Liver (tissue), 3 donors: ENCODE results near the gene CLK1.

ENCODE experiments used
- ATF3 ChIP-seq: IDR thresholded peaks from 2 replicates; pipeline ENCODE4 v1.6.1; 2016; ENCODE audit warnings: antibody characterized with exemption
- EGR1 ChIP-seq, 2 donors: IDR thresholded peaks; 2 replicates each; pipeline ENCODE4 v1.6.1; 2016 to 2018; ENCODE audit warnings: antibody characterized with exemption in 2 of 2, low read depth in 2 of 2
- GABPA ChIP-seq, 2 donors: IDR thresholded peaks in 1 of 2; conservative IDR thresholded peaks in 1 of 2; 2 replicates each; pipeline ENCODE4 v1.6.1; 2016; ENCODE audit warnings: antibody characterized with exemption in 2 of 2, mild to moderate bottlenecking in 1 of 2, moderate library complexity in 1 of 2
- JUND ChIP-seq, 2 donors: IDR thresholded peaks; 2 replicates each; pipeline ENCODE4 v1.6.1; 2016; ENCODE audit warnings: antibody characterized with exemption in 2 of 2
- MAX ChIP-seq: IDR thresholded peaks from 2 replicates; pipeline ENCODE4 v1.6.1; 2016; ENCODE audit warnings: antibody characterized with exemption
- NR2F2 ChIP-seq: IDR thresholded peaks from 2 replicates; pipeline ENCODE4 v1.6.1; 2016; ENCODE audit warnings: antibody characterized with exemption
- RAD21 ChIP-seq, 2 donors: IDR thresholded peaks; 2 replicates each; pipeline ENCODE4 v1.6.1; 2016; ENCODE audit warnings: antibody characterized with exemption in 2 of 2, mild to moderate bottlenecking in 2 of 2
- RXRA ChIP-seq, 2 donors: IDR thresholded peaks; 2 replicates each; pipeline ENCODE4 v1.6.1; 2017 to 2018; ENCODE audit warnings: antibody characterized with exemption in 2 of 2, mild to moderate bottlenecking in 1 of 2
- SP1 ChIP-seq: IDR thresholded peaks from 2 replicates; pipeline ENCODE4 v1.6.1; 2018; ENCODE audit warnings: antibody characterized with exemption, mild to moderate bottlenecking
- TAF1 ChIP-seq: conservative IDR thresholded peaks from 2 replicates; pipeline ENCODE4 v1.6.1; 2016; ENCODE audit warnings: antibody characterized with exemption, mild to moderate bottlenecking
- YY1 ChIP-seq: IDR thresholded peaks from 2 replicates; pipeline ENCODE4 v1.6.1; 2016; ENCODE audit warnings: antibody characterized with exemption, mild to moderate bottlenecking
- TF ChIP-seq, protein P1 (sequence below): fragments of 150-350 bp; IDR thresholded peaks from 2 replicates; pipeline ENCODE4 v1.5.1; 2017; ENCODE audit warnings: improper control_type of control experiment, low read depth, low read length; ENCODE audit not compliant: missing input control
- TF ChIP-seq, protein P2 (sequence below): IDR thresholded peaks from 2 replicates; pipeline ENCODE4 v1.6.1; 2016; ENCODE audit warnings: antibody characterized with exemption, mild to moderate bottlenecking
- TF ChIP-seq, protein P3 (sequence below): IDR thresholded peaks from 2 replicates; pipeline ENCODE4 v1.6.1; 2016; ENCODE audit warnings: antibody characterized with exemption
- donor health status: healthy.
- donor health status: healthy.

DNA sequence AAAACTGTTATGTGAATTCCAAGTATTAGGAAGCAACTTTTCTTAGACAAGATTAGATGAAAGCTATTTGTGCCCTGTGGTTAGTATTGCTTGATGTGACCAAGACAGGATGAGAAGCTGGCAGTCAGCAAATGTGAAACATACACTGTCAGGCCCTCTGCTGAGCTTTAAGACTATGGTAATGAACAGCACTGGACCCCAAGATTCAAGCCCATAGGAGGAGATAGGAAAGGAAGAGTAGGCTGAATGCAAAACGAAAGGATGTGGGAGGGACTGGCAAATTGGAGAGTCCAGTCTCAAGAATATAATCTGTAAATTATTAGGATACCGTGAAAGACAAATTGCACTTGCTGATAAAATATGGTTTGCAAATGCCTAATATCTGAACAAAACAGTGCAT lies 36.4 kb downstream of the CLK1 start:
- TF ChIP-seq, protein P1, sequence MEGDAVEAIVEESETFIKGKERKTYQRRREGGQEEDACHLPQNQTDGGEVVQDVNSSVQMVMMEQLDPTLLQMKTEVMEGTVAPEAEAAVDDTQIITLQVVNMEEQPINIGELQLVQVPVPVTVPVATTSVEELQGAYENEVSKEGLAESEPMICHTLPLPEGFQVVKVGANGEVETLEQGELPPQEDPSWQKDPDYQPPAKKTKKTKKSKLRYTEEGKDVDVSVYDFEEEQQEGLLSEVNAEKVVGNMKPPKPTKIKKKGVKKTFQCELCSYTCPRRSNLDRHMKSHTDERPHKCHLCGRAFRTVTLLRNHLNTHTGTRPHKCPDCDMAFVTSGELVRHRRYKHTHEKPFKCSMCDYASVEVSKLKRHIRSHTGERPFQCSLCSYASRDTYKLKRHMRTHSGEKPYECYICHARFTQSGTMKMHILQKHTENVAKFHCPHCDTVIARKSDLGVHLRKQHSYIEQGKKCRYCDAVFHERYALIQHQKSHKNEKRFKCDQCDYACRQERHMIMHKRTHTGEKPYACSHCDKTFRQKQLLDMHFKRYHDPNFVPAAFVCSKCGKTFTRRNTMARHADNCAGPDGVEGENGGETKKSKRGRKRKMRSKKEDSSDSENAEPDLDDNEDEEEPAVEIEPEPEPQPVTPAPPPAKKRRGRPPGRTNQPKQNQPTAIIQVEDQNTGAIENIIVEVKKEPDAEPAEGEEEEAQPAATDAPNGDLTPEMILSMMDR: no peak
- TF ChIP-seq GABPA (IDR thresholded peaks at IDR 0.05 in 1 of 2, conservative IDR thresholded peaks at IDR 0.05 in 1 of 2) (no peak), JUND (IDR thresholded peaks at IDR 0.05) (no peak), YY1 (no peak), MAX (no peak), EGR1 (IDR thresholded peaks at IDR 0.05; ENCODE audit: low read depth in 2 of 2) (no peak), RAD21 (IDR thresholded peaks at IDR 0.05) (no peak), SP1 (no peak), TAF1 (no peak), ATF3 (no peak), RXRA (IDR thresholded peaks at IDR 0.05) (no peak), NR2F2 (no peak)
- TF ChIP-seq, protein P2, sequence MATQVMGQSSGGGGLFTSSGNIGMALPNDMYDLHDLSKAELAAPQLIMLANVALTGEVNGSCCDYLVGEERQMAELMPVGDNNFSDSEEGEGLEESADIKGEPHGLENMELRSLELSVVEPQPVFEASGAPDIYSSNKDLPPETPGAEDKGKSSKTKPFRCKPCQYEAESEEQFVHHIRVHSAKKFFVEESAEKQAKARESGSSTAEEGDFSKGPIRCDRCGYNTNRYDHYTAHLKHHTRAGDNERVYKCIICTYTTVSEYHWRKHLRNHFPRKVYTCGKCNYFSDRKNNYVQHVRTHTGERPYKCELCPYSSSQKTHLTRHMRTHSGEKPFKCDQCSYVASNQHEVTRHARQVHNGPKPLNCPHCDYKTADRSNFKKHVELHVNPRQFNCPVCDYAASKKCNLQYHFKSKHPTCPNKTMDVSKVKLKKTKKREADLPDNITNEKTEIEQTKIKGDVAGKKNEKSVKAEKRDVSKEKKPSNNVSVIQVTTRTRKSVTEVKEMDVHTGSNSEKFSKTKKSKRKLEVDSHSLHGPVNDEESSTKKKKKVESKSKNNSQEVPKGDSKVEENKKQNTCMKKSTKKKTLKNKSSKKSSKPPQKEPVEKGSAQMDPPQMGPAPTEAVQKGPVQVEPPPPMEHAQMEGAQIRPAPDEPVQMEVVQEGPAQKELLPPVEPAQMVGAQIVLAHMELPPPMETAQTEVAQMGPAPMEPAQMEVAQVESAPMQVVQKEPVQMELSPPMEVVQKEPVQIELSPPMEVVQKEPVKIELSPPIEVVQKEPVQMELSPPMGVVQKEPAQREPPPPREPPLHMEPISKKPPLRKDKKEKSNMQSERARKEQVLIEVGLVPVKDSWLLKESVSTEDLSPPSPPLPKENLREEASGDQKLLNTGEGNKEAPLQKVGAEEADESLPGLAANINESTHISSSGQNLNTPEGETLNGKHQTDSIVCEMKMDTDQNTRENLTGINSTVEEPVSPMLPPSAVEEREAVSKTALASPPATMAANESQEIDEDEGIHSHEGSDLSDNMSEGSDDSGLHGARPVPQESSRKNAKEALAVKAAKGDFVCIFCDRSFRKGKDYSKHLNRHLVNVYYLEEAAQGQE: no peak
- TF ChIP-seq, protein P3, sequence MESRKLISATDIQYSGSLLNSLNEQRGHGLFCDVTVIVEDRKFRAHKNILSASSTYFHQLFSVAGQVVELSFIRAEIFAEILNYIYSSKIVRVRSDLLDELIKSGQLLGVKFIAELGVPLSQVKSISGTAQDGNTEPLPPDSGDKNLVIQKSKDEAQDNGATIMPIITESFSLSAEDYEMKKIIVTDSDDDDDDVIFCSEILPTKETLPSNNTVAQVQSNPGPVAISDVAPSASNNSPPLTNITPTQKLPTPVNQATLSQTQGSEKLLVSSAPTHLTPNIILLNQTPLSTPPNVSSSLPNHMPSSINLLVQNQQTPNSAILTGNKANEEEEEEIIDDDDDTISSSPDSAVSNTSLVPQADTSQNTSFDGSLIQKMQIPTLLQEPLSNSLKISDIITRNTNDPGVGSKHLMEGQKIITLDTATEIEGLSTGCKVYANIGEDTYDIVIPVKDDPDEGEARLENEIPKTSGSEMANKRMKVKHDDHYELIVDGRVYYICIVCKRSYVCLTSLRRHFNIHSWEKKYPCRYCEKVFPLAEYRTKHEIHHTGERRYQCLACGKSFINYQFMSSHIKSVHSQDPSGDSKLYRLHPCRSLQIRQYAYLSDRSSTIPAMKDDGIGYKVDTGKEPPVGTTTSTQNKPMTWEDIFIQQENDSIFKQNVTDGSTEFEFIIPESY: no peak
